DMS53 (cell line): ENCODE results near the gene MAP4K4.

Experiments
- DNase-seq: peaks from one replicate; lab custom pipeline; 2025; lab: John Stamatoyannopoulos, UW

MAP4K4 gene

DNA sequence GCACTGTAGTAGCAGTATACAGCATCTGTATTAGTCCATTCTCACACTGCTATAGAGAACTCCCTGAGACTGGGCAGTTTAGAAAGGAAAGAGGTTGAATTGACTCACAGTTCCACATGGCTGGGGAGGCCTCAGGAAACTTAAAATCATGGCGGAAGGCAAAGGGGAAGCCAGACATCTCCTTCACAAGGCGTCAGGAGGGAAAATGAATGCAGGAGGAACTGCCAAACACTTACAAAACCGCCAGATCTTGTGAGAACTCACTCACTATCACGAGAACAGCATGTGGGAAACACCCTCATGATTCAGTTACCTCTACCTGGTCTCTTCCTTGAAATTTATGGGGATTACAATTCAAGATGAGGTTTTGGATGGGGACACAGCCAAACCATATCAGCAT is 25.4 kb downstream of the MAP4K4 start:
- DNase-seq: no peak

DNA sequence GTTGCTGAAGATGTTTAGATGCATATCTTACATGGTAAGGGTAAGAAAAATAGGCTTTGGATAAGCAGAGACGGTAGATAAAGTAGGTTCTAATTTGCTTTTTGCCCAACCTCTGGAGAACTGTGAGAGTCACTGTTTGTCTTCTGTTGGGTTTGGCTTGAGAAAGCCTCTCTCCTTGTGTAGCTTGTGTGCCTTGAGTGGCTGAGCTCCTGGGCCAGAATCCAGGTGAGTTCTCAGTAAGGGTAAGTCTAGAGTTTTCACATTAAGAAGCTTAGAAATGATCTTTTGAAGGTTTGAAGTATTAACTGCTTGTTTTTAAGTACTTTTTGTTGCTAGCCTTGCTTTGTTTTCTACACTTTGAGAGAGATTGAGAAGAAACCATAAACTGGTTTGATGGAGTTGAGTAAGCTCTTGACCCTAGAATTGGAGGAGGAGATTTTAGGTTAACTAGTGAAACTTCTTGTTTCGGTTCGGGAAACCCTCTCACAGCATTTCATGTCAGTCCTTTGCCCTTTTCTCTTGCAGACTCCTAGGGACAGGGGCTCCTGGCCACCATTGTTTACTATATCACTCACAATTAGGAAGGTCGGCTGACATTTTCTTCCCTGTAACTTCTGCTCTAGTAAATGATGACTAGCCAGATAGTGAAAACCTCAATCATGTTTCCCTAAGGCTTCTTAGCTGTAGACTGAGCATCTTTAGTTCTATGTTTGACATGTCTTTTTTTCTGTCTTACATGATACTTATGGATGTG is 26.0 kb downstream of the MAP4K4 start:
- no peak for DNase-seq

DNA sequence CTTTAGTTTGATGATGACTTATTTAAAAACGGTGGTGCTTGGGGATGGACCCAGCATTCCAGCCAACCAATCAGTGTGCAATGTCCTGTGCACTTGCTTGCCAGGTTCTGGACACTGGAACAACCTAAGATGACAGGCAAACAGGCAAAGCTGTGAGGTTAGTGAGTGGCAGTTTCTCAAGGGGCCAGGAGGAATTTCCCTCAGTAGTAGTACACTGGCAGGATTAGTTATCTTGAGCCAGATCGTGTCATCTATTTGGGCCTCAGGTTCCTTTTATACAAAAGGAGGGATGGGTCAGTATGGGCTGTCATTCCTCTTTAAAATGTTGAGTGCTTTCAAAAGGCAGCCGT is 26.6 kb downstream of the MAP4K4 start:
- no peak for DNase-seq

DNA sequence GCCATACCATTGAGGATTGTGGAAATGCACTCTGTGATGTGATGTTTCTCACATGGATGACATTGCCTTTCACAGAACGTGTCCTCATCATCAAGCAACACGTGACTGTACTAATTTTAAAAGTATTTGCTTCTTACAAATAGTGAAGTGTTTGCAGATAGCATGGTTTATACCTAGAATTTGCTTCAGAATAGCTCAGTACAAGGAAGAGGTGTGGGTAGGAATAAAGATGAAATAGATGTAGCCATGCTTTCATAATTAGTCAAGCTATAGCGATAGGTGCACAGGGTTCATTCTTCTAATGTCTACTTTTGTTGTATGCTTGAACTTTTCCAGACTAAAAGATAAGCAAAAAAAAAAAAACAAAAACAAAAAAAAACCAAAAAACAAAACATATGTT is 27.5 kb downstream of the MAP4K4 start:
- no peak for DNase-seq

DNA sequence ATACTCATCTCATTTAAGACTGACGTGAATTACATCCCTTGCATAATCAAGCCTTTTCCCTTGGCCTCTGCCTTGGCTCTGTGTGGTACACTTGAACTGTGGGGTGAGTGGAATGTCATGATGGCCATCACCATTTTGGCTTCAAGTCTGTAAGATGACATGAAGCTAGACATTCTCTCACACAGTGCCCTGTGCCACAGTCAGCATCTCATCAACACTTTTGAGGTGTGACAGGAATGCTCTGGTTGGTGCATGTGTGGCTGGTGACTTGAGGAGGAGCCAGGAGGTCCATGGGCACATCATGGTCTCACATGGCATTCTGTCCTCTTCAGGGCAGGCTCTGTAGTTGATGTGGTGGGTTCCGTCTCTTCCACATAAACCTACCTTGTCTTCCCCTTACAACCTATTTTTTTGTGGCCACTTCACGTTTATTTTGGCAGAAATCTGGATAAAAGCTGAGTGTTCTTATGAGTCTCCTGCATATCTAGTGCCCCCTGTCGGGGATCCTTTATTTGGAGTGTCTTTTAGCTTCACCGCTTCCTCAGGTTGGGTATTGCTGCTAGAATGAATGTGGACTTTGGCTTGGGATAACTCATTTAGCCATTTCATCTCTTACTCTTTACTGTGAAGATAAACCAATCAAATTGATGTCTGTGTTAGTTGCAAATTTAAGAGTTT is 28.1 kb downstream of the MAP4K4 start:
- DNase-seq: peak; percentile 35

DNA sequence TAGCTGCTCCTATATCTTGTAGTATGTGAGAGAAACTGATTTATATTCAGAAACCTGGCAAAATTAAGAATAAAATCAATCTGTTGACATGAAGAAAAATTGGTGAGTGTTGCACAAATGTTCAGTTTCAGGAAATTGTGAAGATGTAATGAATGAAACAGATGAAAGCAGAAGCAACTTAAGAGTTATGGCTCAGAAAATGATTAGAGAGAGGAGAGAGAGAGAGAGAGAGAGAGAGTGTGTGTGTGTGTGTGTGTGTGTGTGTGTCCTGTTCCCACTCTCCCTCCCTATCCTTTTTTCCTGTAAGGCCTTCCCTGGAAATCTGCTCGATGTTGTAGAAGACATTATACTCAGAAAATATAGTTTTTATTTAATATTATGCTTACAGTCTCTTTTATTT is 31.4 kb downstream of the MAP4K4 start:
- DNase-seq: no peak

DNA sequence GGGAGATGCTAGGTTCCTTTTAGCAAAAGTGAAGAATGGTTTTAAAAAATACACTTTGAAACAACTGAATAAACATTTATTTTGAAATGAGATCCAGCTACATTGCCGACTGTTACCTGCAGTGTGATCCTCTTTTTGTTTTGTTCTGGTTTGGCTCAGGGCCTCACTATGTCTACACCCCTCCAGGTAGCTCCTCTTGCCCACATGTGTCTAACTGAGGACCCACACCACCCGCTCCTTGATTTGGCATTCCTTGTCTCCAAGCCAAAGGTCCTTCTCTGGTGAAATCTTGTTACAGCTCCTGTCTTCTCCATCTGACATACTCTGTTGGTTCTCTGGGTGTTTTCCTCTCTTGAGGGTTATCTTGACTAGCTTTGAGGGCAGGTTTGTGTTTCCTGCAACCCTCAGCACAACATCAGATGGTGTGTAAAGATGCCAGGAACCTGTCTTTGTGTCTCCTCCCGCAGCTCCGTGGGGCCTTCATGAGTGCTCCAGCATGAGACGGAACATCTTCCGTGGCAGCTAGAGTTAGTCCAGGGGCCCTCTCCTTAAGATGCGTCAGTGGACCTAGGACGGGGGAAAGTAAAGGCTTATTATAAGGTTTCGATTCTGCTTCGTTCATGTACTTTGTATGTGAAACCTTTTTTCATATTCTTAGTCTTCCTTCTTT is 32.1 kb downstream of the MAP4K4 start:
- DNase-seq: no peak

DNA sequence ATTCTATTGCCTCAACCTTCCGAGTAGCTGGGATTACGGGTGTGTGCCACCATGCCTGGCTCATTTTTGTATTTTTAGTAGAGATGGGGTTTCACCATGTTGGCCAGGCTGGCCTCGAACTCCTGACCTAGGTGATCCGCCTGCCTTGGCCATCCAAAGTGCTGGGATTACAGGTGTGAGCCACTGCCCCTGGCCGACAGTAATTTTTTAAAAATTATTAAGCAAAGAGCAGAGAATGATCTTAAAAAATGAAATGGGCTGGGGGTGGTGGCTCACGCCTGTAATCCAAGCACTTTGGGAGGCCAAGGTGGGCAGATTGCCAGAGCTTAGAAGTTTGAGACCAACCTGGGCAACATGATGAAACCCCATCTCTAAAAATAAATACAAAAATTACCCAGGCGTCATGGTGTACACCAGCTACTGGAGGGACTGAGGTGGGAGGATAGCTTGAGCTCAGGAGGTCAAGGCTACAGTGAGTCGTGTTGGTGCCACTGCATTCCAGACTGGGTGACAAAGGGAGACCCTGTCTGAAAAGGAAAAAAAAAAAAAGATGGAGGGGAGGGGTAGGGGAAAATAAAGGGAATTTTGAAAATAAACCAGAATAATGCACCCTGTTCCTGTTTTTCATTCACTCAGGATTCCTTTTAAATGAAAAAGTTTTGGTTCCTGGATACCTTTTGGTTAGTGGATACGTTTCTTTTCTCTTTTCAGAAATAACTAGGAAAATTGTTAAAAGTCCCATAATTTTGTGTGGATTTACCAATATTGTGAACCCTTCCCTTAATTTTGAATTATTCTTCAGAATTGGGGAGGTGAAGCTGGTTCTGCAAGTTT is 33.9 kb downstream of the MAP4K4 start:
- no peak for DNase-seq

DNA sequence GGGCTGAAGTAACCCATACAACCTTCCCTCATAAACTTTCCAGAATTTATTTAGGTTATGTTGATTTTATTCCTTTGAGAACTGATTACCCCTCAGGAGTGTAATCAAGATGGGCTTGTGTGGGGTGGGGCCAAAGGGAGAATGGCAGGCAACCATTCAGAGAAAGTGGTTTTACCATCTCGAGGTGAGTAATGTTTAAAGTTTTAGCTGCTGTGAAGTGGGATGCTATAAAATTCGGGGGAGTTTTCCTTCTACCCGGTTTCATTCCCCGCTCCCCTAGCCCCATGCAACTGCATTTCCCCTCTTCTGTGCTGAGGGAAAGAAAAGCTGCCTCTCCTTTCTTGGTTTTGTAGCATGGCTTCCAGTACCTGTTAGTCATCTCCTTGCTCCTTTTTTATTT is 34.7 kb downstream of the MAP4K4 start:
- no peak for DNase-seq

DNA sequence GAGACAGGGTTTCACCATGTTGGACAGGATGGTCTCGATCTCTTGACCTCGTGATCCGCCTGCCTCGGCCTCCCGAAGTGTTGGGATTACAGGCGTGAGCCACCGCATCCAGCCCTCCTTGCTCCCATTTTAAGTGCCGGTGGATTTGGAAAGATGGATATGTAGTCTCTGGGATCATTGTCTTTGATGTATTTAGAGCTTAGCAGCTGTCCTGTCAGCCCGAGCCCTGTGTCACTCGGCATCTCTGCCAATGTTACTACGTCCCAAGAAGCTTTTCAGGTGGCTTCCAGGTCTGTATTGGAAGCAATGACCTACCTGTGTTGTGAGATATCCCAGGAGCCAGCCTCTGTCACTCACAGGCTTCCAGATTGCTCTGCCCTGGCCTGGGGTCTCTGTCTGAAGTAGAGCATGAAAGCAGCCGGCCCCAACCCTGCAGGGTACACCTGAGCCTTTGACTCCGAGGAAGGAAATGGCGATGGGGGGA is 35.3 kb downstream of the MAP4K4 start:
- no peak for DNase-seq

DNA sequence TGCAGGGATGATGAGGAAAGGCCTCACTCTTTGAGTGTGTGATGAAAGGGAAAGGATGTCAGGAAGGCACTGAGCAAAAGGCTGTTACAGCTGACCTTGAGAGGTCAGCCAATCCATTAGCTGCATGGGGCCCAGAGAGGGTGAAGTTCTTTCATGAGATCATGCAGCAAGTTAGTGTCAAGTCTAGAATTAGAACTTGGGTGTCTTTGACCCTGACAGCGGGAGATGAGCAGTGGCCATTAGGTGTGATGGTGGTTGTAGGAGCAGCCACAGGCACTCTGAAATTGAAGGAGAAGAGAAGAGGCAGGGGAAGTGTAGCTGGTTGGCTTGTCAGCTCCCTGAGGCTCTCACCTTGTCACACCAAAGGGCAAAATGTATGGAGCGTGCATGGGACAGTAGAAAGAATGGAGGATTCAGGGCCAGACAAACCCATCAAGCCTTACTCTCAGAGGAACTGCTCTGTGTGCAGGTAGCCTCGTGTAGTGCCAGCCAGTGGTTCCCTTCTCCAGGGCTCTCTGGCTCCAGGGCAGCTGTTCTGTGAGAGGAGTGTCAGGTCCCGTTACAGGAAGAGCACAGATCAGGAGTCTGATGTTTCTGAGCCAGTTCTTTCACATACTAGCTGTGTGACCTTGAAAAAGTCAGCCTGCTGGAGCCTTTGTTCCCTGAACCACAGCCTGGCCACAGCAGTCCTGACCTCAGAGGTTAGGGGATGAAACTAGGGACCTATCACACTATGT is 35.9 kb downstream of the MAP4K4 start:
- DNase-seq: peak; percentile 36

DNA sequence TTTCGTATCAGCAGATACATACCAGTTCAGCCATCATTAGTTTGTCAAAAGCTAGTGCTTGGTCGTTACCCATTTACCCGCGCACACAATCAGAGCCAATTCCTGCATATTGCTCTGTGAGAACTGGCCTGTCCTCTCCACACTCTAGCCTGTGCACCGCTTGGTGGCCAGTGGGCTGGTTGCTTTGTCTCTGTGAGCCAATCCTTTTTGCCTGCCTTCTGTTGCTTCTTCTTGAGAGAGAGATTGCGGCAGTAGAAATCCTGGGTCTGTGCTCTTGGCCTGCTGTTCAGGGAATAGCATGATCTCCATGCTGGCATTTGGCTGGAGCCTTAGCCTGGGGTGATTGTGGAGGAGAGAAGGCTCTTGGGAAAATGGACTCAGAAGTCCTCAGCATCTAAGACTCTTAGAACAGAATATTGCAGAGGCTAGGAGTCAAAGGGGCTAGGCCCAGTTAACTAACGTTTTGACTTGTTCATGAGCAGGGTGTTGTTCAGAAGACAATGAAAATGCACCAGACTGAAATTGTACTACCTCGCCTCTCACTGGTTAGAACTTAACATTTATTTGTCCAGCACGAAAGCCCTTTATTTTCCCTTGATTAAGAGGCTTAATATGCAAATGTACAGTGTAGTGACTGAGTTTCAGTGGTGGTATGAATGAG is 37.1 kb downstream of the MAP4K4 start:
- no peak for DNase-seq

DNA sequence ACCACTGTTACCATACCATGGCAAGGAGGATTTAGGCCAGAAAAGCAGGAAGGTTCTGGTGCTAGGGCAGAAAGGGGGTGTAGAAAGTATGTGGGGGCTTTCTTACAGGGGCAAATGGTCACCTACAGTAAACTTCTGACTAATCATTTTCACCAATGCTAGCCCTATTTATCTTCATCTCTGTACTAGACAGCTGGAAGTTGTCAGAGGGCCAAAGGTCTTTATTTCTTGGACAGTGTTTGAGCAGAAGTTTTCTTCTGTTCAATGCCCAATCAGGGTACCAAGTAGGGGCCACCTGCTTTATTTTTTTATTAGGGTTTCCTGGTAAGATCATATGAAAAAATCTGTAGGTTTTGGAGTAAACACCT is 37.6 kb downstream of the MAP4K4 start:
- no peak for DNase-seq

DNA sequence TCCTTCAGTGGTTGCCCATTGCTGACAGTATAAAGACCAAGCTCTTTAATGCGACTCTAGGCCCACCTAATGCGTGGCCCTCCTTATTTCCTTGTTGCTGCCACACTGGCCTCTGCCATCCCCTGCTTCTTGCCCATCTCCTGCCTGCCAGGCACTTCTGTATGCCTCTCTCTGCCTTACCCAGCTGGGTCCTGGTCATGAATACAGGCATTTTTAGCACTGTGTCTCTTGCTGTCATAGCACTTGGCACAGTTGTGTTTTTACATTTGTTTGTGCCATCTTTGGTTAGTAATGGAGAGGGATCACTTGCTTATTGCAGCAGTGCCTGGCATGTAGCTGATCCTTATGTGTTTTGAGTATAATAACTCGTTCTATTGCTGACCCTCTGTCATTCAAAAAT is 38.7 kb downstream of the MAP4K4 start:
- no peak for DNase-seq

DNA sequence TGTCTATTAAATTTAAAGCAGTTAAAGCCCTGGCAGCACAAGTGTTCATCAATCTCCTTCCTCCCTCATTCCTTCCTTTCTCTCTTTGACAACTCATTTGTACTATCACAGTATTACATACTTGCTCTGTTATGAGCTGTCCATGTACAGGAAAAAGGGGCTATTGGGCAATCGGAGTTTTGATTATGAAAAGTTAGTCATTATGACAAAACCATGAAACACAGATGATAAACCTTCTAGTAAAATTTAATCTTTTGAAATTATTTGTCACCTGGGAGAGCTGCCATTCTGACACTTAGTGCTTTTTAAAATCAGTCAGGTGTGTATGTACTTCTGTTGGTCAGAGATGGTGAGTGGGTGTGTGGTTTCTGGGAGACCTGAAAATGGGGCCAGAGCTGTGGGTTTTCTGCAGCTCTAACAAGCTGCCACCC is 39.4 kb downstream of the MAP4K4 start:
- DNase-seq: no peak

DNA sequence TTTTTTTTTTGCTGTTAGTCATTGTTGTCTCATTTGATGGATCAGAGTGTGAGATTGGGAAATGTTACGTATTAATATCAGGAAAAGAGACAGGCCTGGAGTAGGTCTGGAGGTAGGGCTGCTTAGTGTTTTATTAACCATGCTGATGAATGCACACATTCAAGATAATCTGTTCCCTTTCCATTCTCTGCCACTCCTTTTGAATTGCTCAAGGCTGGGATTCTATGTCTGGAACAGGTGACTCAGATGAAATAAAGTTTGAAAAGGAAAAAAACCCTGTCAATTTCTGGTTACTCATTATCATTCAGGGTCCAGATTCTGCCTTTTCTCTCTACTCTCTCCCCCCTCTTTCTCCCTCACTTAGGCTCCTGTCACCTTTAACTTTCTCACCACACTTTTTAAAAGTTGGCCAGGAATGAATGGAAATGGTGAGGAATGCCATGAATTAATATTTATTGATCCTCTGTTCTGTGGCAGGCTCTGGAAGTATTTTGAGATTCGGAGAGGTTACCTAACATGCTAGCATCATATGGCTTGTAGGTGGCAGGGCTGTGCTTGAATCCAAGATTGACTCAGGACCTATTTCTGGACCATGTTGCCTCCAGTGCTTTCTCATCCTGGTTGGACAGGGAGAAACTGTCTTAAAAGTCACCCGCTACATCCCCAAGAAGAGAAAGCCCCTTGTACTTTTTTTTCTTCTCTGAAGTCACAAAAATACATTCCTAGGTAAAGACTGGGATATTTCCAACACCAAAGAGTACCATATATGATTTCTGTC is 40.2 kb downstream of the MAP4K4 start:
- DNase-seq: no peak

DNA sequence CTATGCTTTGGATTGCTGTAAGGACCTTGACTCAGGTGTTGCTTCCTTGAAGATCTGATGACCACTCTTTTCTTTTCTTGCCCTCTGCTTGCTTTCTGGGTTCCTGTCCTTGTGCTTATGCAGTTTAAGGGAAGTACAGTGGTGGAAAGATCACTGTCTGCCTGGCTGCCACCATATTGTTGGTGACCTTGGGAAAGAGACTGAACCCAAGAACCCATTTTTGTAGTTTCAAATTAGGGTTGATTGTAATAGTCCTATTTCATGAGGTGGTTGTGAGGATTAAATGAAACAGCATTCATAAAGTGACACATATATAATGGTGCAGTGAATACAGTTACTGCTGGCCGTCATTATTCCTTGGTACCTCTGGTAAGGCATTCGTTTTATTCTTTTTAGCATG is 41.1 kb downstream of the MAP4K4 start:
- DNase-seq: no peak

DNA sequence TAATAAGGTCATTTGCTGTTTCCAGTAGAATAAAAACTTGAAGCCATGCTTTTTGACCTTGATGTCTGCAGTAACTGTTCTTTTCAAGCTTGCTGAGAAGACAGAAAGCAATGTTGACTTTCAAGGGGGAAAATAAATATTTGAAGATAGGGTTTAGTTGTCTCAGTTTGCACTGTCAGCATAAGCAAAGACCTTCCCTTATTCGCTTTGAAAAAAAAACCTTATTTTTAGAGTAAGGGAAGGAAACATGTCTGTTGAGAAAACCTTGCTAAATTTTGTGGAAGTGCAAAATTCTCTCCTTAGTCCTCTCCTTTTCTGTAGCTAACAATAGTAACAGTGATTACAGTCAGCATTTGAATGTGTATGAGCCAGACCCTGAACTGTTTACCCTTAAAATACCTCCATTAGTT is 43.1 kb downstream of the MAP4K4 start:
- DNase-seq: peak; percentile 67

DNA sequence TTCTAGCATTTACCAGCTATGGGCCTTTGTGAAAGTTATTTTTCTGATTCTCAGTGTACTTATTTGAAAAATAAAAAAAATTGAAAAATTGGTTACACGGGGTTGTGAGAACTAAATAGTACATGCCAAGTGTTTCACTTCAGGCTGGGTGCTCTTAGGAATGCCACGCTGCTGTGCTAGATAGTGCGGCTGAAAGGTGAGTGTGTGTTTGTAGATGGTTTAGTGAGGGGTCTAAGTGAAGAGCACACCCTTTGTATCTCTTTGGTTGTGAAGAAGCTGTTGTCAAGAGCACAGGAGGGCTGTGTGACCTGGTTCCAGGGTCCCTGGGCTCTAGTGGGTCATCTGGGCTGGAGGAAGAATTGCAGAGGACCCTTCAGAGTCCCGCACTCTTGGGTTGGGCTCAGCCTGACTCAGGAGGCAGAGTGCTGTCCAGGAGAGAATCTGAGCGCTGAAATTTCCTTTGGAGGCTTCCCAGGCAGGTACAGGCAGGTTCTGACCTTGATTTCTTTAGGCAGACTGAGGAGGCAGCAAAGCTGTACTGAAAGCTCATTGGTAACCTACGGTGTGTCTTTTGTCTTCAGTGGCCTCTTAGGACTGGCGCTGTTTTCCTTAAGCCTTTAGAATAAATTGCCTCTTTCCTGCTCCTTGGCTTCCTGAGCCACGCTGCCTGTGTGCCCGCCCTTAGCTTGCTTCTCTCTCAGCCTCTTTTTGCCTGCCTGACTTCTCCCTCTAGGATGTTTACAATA is 44.4 kb downstream of the MAP4K4 start:
- DNase-seq: no peak

DNA sequence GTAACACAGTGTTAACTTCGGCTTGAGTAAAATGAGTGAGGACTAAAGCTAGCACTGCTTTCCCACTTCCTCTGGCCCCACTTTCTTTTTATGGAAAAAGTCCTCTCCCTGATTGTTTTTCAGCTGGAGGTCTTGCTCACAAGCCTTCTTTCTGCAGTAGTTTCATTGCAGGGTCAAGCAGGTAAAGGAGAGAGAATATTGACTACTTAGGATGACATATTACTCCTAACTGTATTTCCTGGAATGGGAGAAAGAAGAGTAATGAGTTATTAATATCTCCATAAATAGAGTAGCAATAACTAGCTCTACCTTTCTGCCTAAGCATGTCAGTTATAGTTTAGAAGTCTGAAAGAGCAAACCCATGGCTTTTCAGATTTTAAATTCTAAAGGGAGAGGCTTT is 45.0 kb downstream of the MAP4K4 start:
- DNase-seq: no peak
